GM12872 (cell line): ENCODE measurements around the gene GNPAT.

Experiments
- CTCF ChIP-seq: IDR thresholded peaks from 3 replicates; pipeline ENCODE4 v1.5.1; 2011; ENCODE audit warnings: low read depth, mild to moderate bottlenecking, low read length, moderate library complexity; ENCODE audit not compliant: insufficient read depth

GNPAT gene

GRCh38 chr1:231240883-231241735 lies at the start of gene GNPAT:
Gene GNPAT (plus strand): TSS chr1:231241212. CDS start chr1:231241379, 167 bp downstream.
- TF ChIP-seq CTCF: no peak

GRCh38 chr1:231192620-231193163 lies 48.3 kb upstream of the GNPAT start:
- no peak for TF ChIP-seq CTCF

- TF ChIP-seq CTCF: no peak
Observed at GRCh38 chr1:231193710-231194340, 47.2 kb upstream of the GNPAT start.

GRCh38 chr1:231194476-231194842 lies 46.6 kb upstream of the GNPAT start:
- TF ChIP-seq CTCF: no peak

GRCh38 chr1:231194843-231195516 lies 46.0 kb upstream of the GNPAT start:
- no peak for TF ChIP-seq CTCF

- no peak for TF ChIP-seq CTCF
Observed at GRCh38 chr1:231196307-231196706, 44.7 kb upstream of the GNPAT start.

GRCh38 chr1:231196728-231197127 lies 44.3 kb upstream of the GNPAT start:
- TF ChIP-seq CTCF: no peak
